GM10248 (cell line): Measurements from ENCODE around the gene FTH1.
"Not testable (repeated sequence)": the region's sequence is repeated elsewhere in the genome, so short reads cannot be mapped to it uniquely, and the experiment has no call there.

ENCODE experiments used
- CTCF ChIA-PET: fragments of 300-600 bp; sonication (Branson Sonifier 250); formaldehyde crosslinking; extraction: SDS; loops from one replicate; lab custom pipeline; 2021; ENCODE audit warnings: antibody characterized with exemption; lab: Yijun Ruan, JAX
- POLR2A ChIA-PET: fragments of 350-650 bp; sonication (Branson Sonifier 250); formaldehyde crosslinking; extraction: SDS; loops from one replicate; lab custom pipeline; 2020; ENCODE audit warnings: antibody characterized with exemption; lab: Yijun Ruan, JAX
- DNase-seq: peaks from one replicate; pipeline ENCODE4 v3.0.0; 2012; ENCODE audit errors: extremely low spot score
- TF ChIP-seq, protein P1 (sequence below): IDR thresholded peaks from 2 replicates; pipeline ENCODE4 v1.5.1; 2012; ENCODE audit warnings: mild to moderate bottlenecking, low read depth; ENCODE audit errors: extremely low read depth, missing control alignments, control extremely low read depth

The FTH1 gene

DNA sequence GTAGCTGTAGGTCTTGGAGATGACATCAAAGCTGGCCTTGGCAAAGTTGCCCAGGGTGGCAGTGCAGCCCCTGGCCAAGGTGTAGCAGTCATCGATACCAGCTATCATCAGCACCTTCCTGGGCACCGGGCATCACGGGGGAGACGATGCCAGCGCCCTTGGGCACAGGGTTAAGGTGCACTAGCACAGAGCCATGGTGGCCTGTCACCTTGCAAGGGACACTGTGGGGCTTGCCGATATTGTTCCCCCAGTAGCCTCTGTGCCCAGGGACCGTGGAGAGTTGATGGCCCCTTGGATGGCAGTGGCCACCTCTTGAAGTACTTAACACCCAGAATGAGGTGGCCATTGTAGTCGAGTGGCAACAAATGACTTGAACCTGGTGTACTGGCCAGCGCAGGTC is 44.4 kb upstream of the FTH1 start:
- ChIA-PET POLR2A (interaction anchor here (1.1 kb wide), 1 partner anchor 45 kb away, joined by 3 read pairs; the partner anchor contains the start of gene FTH1), CTCF (interaction anchor here (0.8 to 1.1 kb wide), 2 partner anchors 20 to 114 kb away, joined by 3 read pairs; no protein-coding TSS in a partner anchor)
- TF ChIP-seq, protein P1, sequence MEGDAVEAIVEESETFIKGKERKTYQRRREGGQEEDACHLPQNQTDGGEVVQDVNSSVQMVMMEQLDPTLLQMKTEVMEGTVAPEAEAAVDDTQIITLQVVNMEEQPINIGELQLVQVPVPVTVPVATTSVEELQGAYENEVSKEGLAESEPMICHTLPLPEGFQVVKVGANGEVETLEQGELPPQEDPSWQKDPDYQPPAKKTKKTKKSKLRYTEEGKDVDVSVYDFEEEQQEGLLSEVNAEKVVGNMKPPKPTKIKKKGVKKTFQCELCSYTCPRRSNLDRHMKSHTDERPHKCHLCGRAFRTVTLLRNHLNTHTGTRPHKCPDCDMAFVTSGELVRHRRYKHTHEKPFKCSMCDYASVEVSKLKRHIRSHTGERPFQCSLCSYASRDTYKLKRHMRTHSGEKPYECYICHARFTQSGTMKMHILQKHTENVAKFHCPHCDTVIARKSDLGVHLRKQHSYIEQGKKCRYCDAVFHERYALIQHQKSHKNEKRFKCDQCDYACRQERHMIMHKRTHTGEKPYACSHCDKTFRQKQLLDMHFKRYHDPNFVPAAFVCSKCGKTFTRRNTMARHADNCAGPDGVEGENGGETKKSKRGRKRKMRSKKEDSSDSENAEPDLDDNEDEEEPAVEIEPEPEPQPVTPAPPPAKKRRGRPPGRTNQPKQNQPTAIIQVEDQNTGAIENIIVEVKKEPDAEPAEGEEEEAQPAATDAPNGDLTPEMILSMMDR = no peak

DNA sequence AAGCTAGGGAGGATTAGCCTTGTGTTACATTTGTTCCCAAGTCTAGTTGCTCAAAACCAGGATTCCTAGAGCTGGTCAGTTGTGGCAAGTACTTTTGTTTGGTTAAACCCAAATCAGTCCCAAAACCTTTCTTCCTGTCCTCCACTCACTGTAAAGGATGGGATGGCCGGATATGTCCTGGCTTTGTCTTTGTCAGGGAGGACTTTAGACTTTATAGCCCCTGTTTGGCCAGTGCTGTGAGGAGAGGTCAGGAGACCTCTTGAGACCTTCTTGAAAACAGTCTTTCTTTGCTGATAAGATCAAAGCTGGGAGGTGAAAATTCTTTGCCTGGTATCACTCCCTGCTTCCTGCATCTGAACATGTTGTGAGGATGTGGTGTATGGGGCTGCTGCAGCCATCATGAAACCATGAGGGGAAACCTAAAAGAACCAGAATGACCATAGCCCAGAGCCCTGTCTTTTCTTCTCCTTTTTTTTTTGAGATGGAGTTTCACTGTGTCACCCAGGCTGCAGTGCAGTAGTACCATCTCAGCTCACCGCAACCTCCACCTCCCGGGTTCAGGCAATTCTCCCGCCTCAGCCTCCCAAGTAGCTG is 43.6 kb upstream of the FTH1 start:
- POLR2A ChIA-PET = interaction anchor here (1.1 kb wide), 1 partner anchor 44 kb away, joined by 3 read pairs; the partner anchor contains the start of gene FTH1
- no peak for DNase-seq
- TF ChIP-seq, protein P1 = no peak
- CTCF ChIA-PET = interaction anchor here (1.1 kb wide), 1 partner anchor 20 kb away, joined by 3 read pairs; no protein-coding TSS in a partner anchor

More for the DNA sequence above, 44.4 kb upstream of the FTH1 start:
- no peak for DNase-seq

DNA sequence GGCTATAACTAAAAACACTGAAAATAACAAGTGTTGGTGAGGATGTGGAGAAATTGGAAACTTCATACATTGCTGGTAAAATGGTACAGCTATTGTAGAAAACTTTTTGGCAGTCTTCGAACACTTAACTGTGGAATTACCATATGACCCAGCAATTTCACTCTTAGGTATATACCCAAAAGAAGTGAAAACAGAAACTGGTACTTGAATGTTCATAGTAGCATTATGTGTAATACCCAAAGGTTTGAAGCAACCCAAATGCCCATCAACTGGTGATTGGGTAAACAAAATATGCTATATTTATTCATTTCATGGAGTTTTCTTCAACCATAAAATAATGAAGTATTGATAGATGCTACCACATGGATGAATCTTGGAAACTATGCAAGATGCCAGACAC is 40.8 kb upstream of the FTH1 start:
- ChIA-PET POLR2A (no interaction called here), CTCF (no interaction called here)
- TF ChIP-seq, protein P1 = no peak
- no peak for DNase-seq

DNA sequence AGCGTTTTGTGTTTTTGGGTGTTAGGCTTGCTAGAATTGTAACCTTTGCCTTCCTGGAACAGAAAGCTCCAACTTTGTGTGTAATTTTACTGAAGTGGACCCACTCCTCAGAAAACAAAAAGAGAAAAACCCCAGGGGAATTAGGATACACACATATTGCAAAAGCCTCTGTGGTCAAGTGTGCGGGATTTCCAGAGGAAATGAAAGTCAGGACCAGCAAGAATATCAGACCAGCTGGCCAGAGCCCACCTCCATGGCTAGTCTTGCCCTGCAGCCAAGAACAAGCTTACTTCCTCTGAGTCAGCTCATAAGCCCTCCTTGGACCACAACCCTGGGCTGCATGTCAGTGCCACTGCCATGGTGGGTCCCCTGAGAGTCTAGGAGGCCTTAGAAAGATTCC is 37.0 kb upstream of the FTH1 start:
- peak; percentile 58 for DNase-seq
- CTCF ChIA-PET = interaction anchor here (1.3 to 2.3 kb wide), 4 partner anchors 11 to 106 kb away, joined by 3 to 6 read pairs (median 6); no protein-coding TSS in a partner anchor
- TF ChIP-seq, protein P1 = no peak
- POLR2A ChIA-PET = no interaction called here

DNA sequence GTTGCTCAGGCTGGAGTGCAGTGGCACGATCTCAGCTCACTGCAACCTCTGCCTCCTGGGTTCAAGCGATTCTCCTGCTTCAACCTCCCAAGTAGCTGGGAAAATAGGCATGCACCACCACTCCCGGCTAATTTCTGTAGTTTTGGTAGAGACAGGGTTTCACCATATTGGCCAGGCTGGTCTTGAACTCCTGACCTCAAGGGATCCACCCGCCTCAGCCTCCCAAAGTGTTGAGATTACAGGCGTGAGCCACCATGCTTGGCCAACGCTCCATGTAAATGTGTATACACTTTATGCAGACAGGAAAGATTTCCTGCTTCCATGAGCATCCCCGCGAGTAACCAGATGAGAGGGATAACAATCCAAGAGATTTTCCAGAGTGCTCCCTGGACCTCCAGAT is 34.8 kb upstream of the FTH1 start:
- CTCF ChIA-PET = interaction anchor here (1.4 to 1.5 kb wide), 3 partner anchors 17 to 80 kb away, joined by 3 to 4 read pairs (median 3); no protein-coding TSS in a partner anchor
- POLR2A ChIA-PET, DNase-seq: not testable (repeated sequence)

GRCh38 chr11:62001450-62002191 is 34.2 kb upstream of the FTH1 start:
- ChIA-PET POLR2A (interaction anchor here (0.9 kb wide), 1 partner anchor 34 kb away, joined by 4 read pairs; no protein-coding TSS in a partner anchor), CTCF (interaction anchor here (1.4 to 1.5 kb wide), 3 partner anchors 17 to 80 kb away, joined by 3 to 4 read pairs (median 3); no protein-coding TSS in a partner anchor)
- TF ChIP-seq, protein P1 = no peak
- DNase-seq = no peak
